ENCODE measurements around the gene ADTRP. TPM values are rescaled to one million over a fixed set of nuclear protein-coding genes. Genes with fewer than 3 reads are reported as not detected.

Gene ADTRP
- total and polyA plus RNA-seq, 10 of the 15 experiments (the other 5 are each of a cell fraction or from before 2014, with no cell fraction given), result 0.10 to 2.6 (median 2.1) TPM

DNA sequence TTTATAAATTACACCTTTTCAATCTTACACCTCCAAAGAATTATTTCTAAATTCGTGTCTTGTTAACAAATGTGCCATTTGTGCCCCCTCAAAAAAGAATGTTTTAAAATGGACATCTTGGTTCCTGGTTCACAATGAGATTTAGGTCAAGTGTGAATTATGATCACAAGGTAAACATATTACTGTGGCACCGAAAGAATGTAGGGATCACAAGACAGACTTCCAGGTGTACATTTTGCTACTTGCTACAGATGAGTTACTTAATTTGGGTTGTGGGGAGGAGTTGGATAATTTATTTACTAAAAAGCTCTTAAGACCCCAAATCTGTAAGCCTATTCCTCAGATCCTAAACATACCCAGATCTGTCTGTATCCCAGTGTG is 25.0 kb upstream of the ADTRP start:
- Histone ChIP-seq H4K20me1 (ENCODE audit: control insufficient read depth, insufficient read depth) (no peaks in the 10 kb centered on the region), H3K27me3 (replicated peaks in 1 of 2; ENCODE audit: control insufficient read depth in 2 of 2, insufficient read depth in 2 of 2, low read length in 1 of 2) (no peaks in the 10 kb centered on the region), H2AFZ (ENCODE audit: control insufficient read depth, low read depth, low read length) (no peak overlapping the region), H3K9me3 (replicated peaks; ENCODE audit: control insufficient read depth, insufficient read depth, low read length) (no peaks in the 10 kb centered on the region), H3K36me3 (ENCODE audit: control insufficient read depth in 2 of 2, insufficient read depth in 2 of 2, low read length in 1 of 2) (no peaks in the 10 kb centered on the region), H3K27ac (ENCODE audit: control insufficient read depth, insufficient read depth) (no peak overlapping the region), H3K4me2 (ENCODE audit: control insufficient read depth, insufficient read depth) (no peak overlapping the region), H3K4me3 (no peak overlapping the region), H3K79me2 (ENCODE audit: control insufficient read depth, insufficient read depth, low read length) (no peaks in the 10 kb centered on the region), H3K9ac (ENCODE audit: control insufficient read depth, insufficient read depth, low read length) (no peak overlapping the region), H3K4me1 (ENCODE audit: control insufficient read depth, insufficient read depth, low read length) (peaks cover 6% of the 10 kb centered on the region; the same call in 1 of the 2 replicates)
- ChIA-PET CTCF (interaction anchor here (1.1 to 1.7 kb wide), 2 partner anchors 8 to 11 kb away, joined by 3 to 4 read pairs; no protein-coding TSS in a partner anchor), RAD21 (ENCODE audit: unreplicated experiment) (interaction anchor here (0.8 kb wide), 1 partner anchor 8 kb away, joined by 3 read pairs; no protein-coding TSS in a partner anchor), SMC1A (ENCODE audit: uncharacterized antibody, unreplicated experiment) (interaction anchor here (1.2 to 2.7 kb wide), 3 partner anchors 11 to 25 kb away, joined by 3 to 10 read pairs (median 4); no protein-coding TSS in a partner anchor), POLR2A (no interaction called here)
- DNase-seq (ENCODE audit: low read depth, low spot score) (no peak), ATAC-seq (no peak), FAIRE-seq (no peak)
- in situ Hi-C loops (cut with MboI), result no loop called here
- WGBS (ENCODE audit: insufficient coverage, insufficient replicate concordance, low lambda C conversion rate, missing lambda C conversion rate), result 69% methylated on average over 2 of the region's 2 CpGs
- intact Hi-C loops (cut with micrococcal nuclease; ENCODE audit: unreplicated experiment), result no loop called here
- BruUV-seq (replicated peaks), result no TSS peak
- TF ChIP-seq, protein P1, sequence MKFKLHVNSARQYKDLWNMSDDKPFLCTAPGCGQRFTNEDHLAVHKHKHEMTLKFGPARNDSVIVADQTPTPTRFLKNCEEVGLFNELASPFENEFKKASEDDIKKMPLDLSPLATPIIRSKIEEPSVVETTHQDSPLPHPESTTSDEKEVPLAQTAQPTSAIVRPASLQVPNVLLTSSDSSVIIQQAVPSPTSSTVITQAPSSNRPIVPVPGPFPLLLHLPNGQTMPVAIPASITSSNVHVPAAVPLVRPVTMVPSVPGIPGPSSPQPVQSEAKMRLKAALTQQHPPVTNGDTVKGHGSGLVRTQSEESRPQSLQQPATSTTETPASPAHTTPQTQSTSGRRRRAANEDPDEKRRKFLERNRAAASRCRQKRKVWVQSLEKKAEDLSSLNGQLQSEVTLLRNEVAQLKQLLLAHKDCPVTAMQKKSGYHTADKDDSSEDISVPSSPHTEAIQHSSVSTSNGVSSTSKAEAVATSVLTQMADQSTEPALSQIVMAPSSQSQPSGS (IDR thresholded peaks at IDR 0.05; ENCODE audit: low read length), result no peak
- TF ChIP-seq NR2C1 (IDR thresholded peaks at IDR 0.05) (no peak), HDGF (IDR thresholded peaks at IDR 0.05) (no peak), MTA3 (IDR thresholded peaks at IDR 0.05; ENCODE audit: borderline replicate concordance, low read length) (no peak), NBN (IDR thresholded peaks at IDR 0.05) (no peak), YBX1 (IDR thresholded peaks at IDR 0.05) (no peak)
- TF ChIP-seq, protein P2, sequence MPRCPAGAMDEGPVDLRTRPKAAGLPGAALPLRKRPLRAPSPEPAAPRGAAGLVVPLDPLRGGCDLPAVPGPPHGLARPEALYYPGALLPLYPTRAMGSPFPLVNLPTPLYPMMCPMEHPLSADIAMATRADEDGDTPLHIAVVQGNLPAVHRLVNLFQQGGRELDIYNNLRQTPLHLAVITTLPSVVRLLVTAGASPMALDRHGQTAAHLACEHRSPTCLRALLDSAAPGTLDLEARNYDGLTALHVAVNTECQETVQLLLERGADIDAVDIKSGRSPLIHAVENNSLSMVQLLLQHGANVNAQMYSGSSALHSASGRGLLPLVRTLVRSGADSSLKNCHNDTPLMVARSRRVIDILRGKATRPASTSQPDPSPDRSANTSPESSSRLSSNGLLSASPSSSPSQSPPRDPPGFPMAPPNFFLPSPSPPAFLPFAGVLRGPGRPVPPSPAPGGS (IDR thresholded peaks at IDR 0.05; ENCODE audit: borderline replicate concordance, insufficient read depth, low read depth, low read length, poor library complexity, severe bottlenecking), result no peak
